ENCODE data around the gene HIGD1A.

GRCh38 chr3:42796332-42796885 is 7.9 kb downstream of the HIGD1A start:
- TF ChIP-seq TAF1 (IDR thresholded peaks at IDR 0.05; ENCODE audit: borderline replicate concordance, low read depth, low read length) (no peak), FOXM1 (IDR thresholded peaks at IDR 0.05; ENCODE audit: low read depth, low read length) (no peak), FOS (IDR thresholded peaks at IDR 0.05; ENCODE audit: borderline replicate concordance, extremely low read depth, insufficient read length) (no peak), EP300 (IDR thresholded peaks at IDR 0.05; ENCODE audit: borderline replicate concordance in 1 of 2, control insufficient read depth in 1 of 2, low read depth in 2 of 2, low read length in 2 of 2) (no peak), KDM1A (IDR thresholded peaks at IDR 0.05; ENCODE audit: borderline replicate concordance) (no peak), HDAC2 (IDR thresholded peaks at IDR 0.05) (no peak), TCF12 (IDR thresholded peaks at IDR 0.05; ENCODE audit: low read depth, low read length) (no peak), ATF2 (IDR thresholded peaks at IDR 0.05; ENCODE audit: low read length) (no peak), ATF3 (IDR thresholded peaks at IDR 0.05; ENCODE audit: borderline replicate concordance, extremely low read depth, low read depth, low read length) (no peak), HCFC1 (IDR thresholded peaks at IDR 0.05; ENCODE audit: low read length) (no peak), POLR2A (IDR thresholded peaks at IDR 0.05; ENCODE audit: low read depth, low read length) (no peak)

All from GM12878 (cell line).